Posterior vena cava (tissue), 2 donors: ENCODE results near the gene ICE1. TPM values are rescaled to one million over a fixed set of nuclear protein-coding genes. Genes with fewer than 3 reads are reported as not detected.
A peak's percentile ranks its signal among the peaks of the same experiment; 100 is the strongest.
"Not testable (repeated sequence)": the region's sequence is repeated elsewhere in the genome, so short reads cannot be mapped to it uniquely, and the experiment has no call there.

ENCODE experiments used
- DNase-seq: peaks from one replicate; pipeline ENCODE4 v3.0.0-alpha.2; 2020; ENCODE audit warnings: low spot score
- intact Hi-C, 2 donors: fragments of 100-400 bp; cut with DNase I; formaldehyde crosslinking; loops; one replicate each; pipeline versions ENCODE4 v1.14.1 to v1.14.2; 2022 to 2023
- long read RNA-seq, 2 donors: library from polyadenylated mRNA; unstranded; transcript quantifications; one replicate each; pipeline ENCODE4 v2.0.0, GENCODE V29; 2020 to 2021
- total RNA-seq, 2 donors: library from RNA; stranded (reverse); fragmentation: NEBNext Ultra II Directional; extraction: Animal tissue kit (Norgen Biotek cat#: 25700); gene quantifications; one replicate each; pipeline ENCODE4 v1.2.1, GENCODE V29; 2021
- donor health status: DM: yes; HTN: yes; CAD: no.
- donor health status: DM: yes; HTN: yes; CAD: no.

ICE1 gene
- total RNA-seq: 10 to 100 TPM; 29.9 to 30.4 TPM
- long read RNA-seq, donor 1, partial matches to known transcripts: 3 of 7 reads
- long read RNA-seq, donor 1, other reads (novel, unspliced or antisense): 3 of 7 reads
- long read RNA-seq, donor 2, partial matches to known transcripts: 5 of 5 reads
- long read RNA-seq, donor 2, other reads (novel, unspliced or antisense): 0 of 5 reads

DNA sequence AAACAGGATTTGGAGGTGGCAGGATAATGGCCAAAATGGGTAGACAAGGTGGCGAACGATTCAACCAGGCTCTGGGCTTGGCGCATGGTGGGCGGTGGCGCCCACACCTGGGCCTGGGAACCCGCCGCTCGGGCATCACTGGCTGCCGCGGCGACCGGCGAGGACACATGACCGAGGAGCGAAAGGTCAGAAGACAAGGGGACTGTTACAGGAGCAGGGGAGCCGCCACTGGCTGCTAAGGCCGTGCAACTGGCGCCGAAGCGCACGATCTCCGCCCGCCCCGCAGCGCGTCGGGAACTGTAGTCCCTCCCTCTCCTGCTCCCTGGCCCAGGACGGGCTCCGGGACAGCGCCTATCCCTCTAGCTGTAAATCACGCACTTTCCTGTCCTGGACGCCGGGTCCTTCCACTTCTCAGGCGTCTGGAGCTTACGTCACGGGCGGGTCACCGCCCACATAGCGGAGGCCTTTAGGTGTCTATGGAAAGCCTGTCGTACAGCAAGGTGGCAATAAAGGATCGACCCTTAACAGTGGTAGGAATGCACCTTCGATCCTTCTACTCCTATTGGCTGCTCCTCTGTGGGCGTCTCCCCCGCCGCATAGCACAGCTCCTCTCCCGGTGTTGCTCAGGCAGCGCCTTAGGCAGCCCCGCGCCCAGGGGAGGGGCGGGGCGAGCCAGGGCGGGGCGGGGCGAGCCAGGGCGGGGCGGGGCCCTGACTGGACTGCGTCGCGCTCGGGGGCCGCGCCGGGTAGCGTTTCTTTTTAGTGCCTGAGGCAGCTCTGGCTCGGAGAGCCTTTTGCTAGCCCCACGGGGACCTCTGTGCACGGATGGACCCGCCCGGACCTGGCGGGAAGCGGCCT, at the start of gene ICE1:
ICE1 (plus strand) TSS at position 717 of the 858 bp plus-strand sequence. CDS start 239 bp downstream, outside the sequence.
- peak; percentile 99 for DNase-seq
- intact Hi-C loops: loop anchor here in 1 of 2 donors (10.0 kb wide), 1 partner anchor 547 kb away; no protein-coding TSS in a partner anchor

- intact Hi-C loops: no loop called here
- peak; percentile 17 for DNase-seq
Observed at GRCh38 chr5:5372930-5373329, 49.5 kb upstream of the ICE1 start.

DNA sequence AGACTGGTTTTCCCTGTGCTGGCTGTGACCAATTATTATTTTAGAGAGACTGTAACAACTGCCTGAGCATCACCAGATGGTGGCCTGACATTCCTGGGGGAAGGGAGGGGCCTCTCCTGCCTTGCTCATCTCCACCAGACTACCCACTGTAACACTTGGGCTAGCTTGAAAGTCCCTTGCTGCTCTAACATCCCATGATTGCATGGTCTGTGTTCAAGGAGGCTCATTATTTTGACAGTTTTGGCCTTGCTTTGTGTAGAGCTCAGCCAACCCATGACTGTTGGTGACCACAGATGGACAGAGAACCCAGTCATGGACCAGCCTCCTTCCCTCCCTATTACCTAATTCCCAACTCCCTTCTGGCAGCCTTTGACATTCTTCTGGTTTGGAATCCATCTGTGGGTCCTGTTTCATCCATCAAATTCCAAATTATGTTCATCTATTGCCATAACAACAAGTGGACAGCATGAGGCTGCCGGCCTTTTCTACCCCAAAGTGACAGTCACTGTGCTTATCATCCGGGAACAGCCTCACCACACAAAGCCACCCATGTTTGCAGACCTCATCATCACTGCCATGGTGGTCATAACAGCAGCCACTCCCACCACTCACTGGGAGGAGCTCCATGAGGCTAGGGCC, 49.0 kb upstream of the ICE1 start:
- peak; percentile 74 for DNase-seq
- intact Hi-C loops: no loop called here

GRCh38 chr5:5374009-5374715, 48.3 kb upstream of the ICE1 start:
- DNase-seq: peak; percentile 54
- intact Hi-C loops: no loop called here

DNA sequence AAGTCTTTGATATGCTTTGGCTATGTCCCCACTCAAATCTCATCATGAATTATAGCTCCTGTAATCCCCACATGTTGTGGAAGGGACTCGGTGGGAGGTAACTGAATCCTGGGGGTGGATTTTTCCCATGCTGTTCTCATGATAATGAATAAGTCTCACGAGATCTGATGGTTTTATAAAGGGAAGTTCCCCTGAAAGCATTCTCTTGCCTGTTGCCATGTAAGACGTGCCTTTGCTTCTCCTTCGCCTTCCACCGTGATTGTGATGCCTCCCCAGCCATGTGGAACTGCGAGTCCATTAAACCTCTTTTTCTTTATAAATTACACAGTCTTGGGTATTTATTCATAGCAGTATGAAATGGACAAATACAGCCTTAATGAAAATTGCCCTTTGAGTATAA, 44.7 kb upstream of the ICE1 start:
- peak; percentile 5 for DNase-seq
- intact Hi-C loops: no loop called here

- intact Hi-C loops: no loop called here
- peak; percentile 22 for DNase-seq
Observed at GRCh38 chr5:5378531-5378930, 43.9 kb upstream of the ICE1 start.

DNA sequence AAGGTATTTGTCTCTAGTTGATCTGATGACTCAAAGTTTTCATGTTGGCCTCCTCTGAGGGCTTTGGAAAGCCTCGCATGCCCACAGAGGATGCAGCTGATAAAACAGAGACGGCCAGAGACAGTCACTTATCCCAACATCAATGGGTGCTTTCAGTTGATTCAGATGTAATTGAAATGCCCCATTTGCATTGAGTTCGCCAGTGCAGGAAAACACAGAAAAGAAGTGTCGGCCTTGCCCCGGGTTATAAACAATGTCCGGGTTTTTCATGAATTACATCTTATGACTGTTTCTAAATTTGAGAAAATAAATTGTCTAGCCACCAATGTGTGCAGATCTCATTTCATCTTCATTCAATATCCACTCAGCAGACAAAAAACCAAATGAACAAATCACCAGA, 42.2 kb upstream of the ICE1 start:
- intact Hi-C loops: no loop called here
- peak; percentile 17 for DNase-seq

- intact Hi-C loops: no loop called here
- no peak for DNase-seq
Observed at GRCh38 chr5:5381310-5381913, 41.1 kb upstream of the ICE1 start.

- DNase-seq: peak; percentile 8
- intact Hi-C loops: no loop called here
Observed at GRCh38 chr5:5383461-5383860, 39.0 kb upstream of the ICE1 start.

DNA sequence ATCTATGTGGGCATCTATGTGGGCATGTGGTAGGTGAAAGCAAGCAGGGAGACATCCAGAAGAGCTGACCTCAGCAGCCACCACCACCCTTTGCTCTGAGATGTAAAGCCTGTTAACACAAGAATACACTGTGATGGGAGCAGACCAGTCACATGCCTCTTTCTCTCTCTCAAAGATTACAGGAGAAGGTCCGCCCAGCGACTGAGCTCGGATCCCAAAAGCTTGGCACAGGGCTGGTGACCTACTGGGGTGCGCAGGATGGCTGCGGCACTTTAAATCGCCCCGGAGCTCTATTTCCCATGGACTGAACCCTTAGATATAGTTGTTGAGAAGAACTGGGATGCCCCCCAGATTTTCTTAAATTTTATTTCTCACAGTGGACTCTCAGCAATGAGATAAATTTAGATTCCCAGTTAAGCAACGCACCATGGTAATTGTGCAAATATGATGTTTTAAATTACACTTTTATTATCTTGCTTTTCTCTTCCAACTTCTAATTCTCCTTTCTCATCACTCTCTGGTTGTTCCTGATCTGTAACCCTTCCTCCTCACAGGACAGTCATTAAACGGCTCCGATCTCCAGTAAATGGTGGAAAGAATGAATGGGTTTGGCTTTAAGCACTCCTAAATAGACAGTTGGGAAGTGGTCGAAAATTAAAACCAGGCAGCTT, 37.7 kb upstream of the ICE1 start:
- peak; percentile 75 for DNase-seq
- intact Hi-C loops: no loop called here

DNA sequence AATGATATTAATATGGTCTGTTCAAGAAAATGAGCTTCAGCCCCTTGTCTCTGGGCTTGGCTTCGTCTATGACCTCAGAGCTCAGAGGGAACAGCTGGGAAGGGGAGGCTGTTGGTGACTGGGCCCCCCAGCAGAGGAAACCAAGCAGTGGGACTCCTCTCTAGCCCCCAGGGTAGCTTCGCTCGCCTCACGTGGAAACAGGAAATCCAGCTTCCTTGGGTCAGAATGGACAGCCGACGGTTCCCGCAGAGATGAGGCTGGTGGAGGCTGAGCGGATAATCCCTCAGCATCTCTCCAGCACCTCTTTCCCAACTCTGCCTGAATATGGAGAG, 37.2 kb upstream of the ICE1 start:
- intact Hi-C loops: no loop called here
- peak; percentile 73 for DNase-seq

DNA sequence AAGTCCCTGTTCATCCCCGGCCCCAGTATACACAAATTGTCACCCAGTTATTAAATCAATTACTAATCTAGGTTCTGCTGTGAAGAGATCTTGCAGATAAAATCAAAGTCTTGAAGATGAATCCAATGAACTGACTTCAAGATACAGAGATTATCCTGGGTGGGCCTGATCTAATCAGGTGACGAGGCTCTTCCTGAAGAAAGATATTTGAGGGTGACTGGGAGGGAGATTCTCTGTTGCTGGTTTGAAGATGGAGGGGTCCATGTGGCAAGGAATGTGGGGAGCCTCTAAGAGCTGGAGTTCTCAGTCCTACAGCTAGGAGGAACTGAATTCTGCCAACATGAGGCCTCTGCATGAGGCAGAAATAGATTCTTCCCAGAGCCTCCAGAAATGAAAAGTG, 36.1 kb upstream of the ICE1 start:
- DNase-seq: no peak
- intact Hi-C loops: no loop called here

GRCh38 chr5:5387192-5387591, 35.3 kb upstream of the ICE1 start:
- intact Hi-C loops: no loop called here
- DNase-seq: peak; percentile 1

DNA sequence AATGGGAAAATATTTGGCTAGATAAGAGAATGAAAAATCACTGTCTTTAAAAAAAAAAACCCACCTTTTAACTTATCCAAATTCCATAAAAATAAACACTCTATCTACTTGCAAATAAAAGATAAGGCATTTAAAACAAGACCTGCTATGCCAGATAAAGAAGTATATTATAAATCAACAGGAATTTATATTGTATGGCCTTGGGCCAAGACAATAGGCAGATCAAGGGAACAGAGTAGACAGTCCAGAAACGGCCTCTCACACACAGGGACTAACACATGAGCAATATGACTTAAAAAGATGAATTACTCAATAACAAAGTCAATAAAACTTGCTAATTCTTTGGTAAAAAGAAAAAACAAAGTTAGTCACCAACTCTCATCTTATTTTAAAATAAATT, 34.7 kb upstream of the ICE1 start:
- DNase-seq: no peak
- intact Hi-C loops: no loop called here

DNA sequence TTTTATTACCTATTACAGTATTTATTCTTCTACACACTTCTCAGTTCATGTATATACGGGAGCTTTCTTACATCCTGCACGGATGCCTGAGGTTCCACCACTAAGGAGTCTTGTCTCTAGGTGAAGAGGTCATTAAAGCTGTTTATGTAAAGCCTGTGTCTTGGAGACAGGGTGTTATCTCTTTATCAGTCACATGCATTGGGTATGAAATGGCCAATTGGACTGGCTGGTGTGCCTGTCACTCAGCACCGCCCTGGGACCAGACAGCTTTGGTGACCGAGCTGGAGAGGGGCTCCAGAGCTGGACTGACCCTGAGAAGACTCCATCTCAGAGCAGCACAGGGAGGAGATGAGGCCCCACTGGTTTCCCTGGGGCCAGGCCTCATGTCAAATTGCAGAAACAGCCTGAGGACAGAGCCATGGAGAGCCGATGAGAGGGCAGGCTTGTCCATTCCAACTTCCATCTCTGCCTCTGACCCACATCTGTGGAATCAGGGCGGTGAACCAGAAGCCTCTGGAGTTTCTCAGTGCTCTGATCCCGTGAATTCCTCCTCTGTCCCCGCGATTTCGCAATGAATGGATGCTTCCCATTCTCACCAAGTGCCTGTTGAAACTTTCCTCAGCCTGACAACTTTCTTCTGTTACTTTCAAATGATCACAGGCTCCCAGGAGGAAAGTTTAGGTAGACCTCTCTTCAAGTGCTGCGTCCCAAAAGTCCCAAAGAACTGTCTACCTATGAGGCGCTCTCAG, 32.2 kb upstream of the ICE1 start:
- intact Hi-C loops, DNase-seq: not testable (repeated sequence)

GRCh38 chr5:5392504-5392903, 30.0 kb upstream of the ICE1 start:
- DNase-seq, intact Hi-C loops: not testable (repeated sequence)

- peak; percentile 85 for DNase-seq
- intact Hi-C loops: not testable (repeated sequence)
Observed at GRCh38 chr5:5394384-5394986, 28.0 kb upstream of the ICE1 start.

DNA sequence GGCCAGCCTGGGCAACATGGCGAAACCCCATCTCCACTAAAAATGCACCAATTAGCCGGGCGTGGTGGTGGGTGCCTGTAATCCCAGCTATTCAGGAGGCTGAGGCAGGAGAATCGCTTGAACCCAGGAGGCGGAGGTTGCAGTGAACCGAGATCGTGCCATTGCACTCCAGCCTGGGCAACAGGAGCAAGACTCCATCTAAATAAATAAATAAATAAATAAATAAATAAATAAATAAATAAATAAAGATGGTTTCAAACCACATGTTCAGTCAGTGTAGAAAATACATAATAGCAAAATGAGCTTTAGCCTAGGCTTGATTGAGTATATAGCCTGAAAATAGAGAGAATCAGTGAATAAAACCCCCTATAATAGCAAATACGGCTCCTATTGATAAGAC, 27.4 kb upstream of the ICE1 start:
- DNase-seq, intact Hi-C loops: not testable (repeated sequence)
